ENCODE data around the gene RETREG1.
A peak's percentile ranks its signal among the peaks of the same experiment; 100 is the strongest.

Gene RETREG1

DNA sequence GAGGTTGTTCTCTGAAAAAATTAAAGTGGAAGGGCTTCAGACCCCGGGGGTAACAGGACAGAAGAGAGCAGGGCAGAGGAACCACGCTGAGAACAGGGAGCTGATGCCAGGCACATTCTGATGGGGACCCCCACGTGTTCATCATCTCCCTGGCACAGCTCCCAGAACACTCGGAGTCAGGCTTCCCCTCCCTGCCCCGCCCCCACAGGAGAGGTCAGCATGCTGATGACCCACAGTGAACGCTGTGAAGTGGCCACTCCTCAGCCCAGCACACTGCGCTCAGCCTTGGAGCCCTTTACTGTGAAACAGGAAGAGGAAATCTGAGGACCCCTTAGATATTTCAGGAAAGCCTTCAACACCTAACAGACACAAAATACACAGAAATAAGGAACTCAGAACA is 16.4 kb downstream of the RETREG1 start:
- Histone ChIP-seq H3K27ac (ENCODE audit: extremely low read depth, low read depth, low read length) (no peak overlapping the region), H3K4me1 (ENCODE audit: control insufficient read depth, insufficient read depth, low read length) (peaks cover 7% of the 10 kb centered on the region), H3K9me3 (ENCODE audit: control insufficient read depth, insufficient read depth, low read depth, low read length) (no peaks in the 10 kb centered on the region), H3K36me3 (ENCODE audit: control insufficient read depth in 2 of 2, insufficient read depth in 1 of 2, low read length in 2 of 2) (peaks cover 0 to 4% of the 10 kb centered on the region in 2 experiments; a peak in 1 of 3 replicates), H3K4me3 (ENCODE audit: low read depth, low read length) (no peak overlapping the region)
- ChIA-PET POLR2A (interaction anchor here (0.7 to 0.9 kb wide), 2 partner anchors 17 to 22 kb away, joined by 3 to 4 read pairs; partner anchors contain the start of gene RETREG1), CTCF (interaction anchor here (0.7 kb wide), 3 partner anchors 45 to 1257 kb away, joined by 3 to 6 read pairs (median 3); no protein-coding TSS in a partner anchor)
- TF ChIP-seq ZIC2 (tag by site-specific recombination; IDR thresholded peaks at IDR 0.05) (peak; percentile 56), GLIS1 (tag by site-specific recombination; IDR thresholded peaks at IDR 0.05) (peak; percentile 70), ZBTB20 (tag by site-specific recombination; IDR thresholded peaks at IDR 0.05) (0 out of 2 replicates have a peak, but pooled peaks have one; percentile 23), ZNF335 (tag by site-specific recombination; conservative IDR thresholded peaks at IDR 0.05) (0 out of 2 replicates have a peak, but pooled peaks have one; percentile 13), ZNF292 (tag by site-specific recombination; IDR thresholded peaks at IDR 0.05; ENCODE audit: borderline replicate concordance, low read depth) (no peak)

- Histone ChIP-seq H3K36me3 (ENCODE audit: control insufficient read depth in 2 of 2, insufficient read depth in 1 of 2, low read length in 2 of 2) (peaks cover 0 to 8% of the 10 kb centered on the region in 2 experiments; a peak in 1 of 3 replicates), H3K4me1 (ENCODE audit: control insufficient read depth, insufficient read depth, low read length) (peaks cover 5% of the 10 kb centered on the region), H3K4me3 (ENCODE audit: low read depth, low read length) (no peak overlapping the region), H3K9me3 (ENCODE audit: control insufficient read depth, insufficient read depth, low read depth, low read length) (no peaks in the 10 kb centered on the region), H3K27ac (ENCODE audit: extremely low read depth, low read depth, low read length) (no peak overlapping the region)
- 0 out of 2 replicates have a peak, but pooled peaks have one; percentile 37 for TF ChIP-seq SCRT2 (tag by site-specific recombination; IDR thresholded peaks at IDR 0.05)
- no peak for TF ChIP-seq ZNF707 (tag by site-specific recombination; IDR thresholded peaks at IDR 0.05)
- no peak for TF ChIP-seq GLI2 (tag by site-specific recombination; IDR thresholded peaks at IDR 0.05; ENCODE audit: borderline replicate concordance, low read depth)
- TF ChIP-seq ZNF302 (tag by site-specific recombination; IDR thresholded peaks at IDR 0.05; ENCODE audit: low read depth) = no peak
- no peak for TF ChIP-seq ZNF843 (tag by site-specific recombination; IDR thresholded peaks at IDR 0.05)
- no peak for TF ChIP-seq ZBTB44 (tag by site-specific recombination; IDR thresholded peaks at IDR 0.05)
- CTCF ChIA-PET = interaction anchor here (0.7 kb wide), 1 partner anchor 210 kb away, joined by 3 read pairs; no protein-coding TSS in a partner anchor
- POLR2A ChIA-PET = no interaction called here
These were observed 18.7 kb downstream of the RETREG1 start for GRCh38 chr5:16597946-16598694.

GRCh38 chr5:16596581-16596940 is 20.2 kb downstream of the RETREG1 start:
- Histone ChIP-seq H3K27ac (ENCODE audit: extremely low read depth, low read depth, low read length) (no peak overlapping the region), H3K4me3 (ENCODE audit: low read depth, low read length) (no peak overlapping the region), H3K9me3 (ENCODE audit: control insufficient read depth, insufficient read depth, low read depth, low read length) (no peaks in the 10 kb centered on the region), H3K4me1 (ENCODE audit: control insufficient read depth, insufficient read depth, low read length) (peaks cover 9% of the 10 kb centered on the region), H3K36me3 (ENCODE audit: control insufficient read depth in 2 of 2, insufficient read depth in 1 of 2, low read length in 2 of 2) (peaks cover 0 to 8% of the 10 kb centered on the region in 2 experiments; a peak in 1 of 3 replicates)
- CTCF ChIA-PET = interaction anchor here (2.1 kb wide), 1 partner anchor 11 kb away, joined by 14 read pairs; no protein-coding TSS in a partner anchor
- POLR2A ChIA-PET = no interaction called here
- peak; percentile 15; the same call in 1 of the 2 replicates for TF ChIP-seq ZIC2 (tag by site-specific recombination; IDR thresholded peaks at IDR 0.05)
- TF ChIP-seq, protein P1, sequence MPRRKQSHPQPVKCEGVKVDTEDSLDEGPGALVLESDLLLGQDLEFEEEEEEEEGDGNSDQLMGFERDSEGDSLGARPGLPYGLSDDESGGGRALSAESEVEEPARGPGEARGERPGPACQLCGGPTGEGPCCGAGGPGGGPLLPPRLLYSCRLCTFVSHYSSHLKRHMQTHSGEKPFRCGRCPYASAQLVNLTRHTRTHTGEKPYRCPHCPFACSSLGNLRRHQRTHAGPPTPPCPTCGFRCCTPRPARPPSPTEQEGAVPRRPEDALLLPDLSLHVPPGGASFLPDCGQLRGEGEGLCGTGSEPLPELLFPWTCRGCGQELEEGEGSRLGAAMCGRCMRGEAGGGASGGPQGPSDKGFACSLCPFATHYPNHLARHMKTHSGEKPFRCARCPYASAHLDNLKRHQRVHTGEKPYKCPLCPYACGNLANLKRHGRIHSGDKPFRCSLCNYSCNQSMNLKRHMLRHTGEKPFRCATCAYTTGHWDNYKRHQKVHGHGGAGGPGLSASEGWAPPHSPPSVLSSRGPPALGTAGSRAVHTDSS (tag by site-specific recombination; IDR thresholded peaks at IDR 0.05) = no peak

DNA sequence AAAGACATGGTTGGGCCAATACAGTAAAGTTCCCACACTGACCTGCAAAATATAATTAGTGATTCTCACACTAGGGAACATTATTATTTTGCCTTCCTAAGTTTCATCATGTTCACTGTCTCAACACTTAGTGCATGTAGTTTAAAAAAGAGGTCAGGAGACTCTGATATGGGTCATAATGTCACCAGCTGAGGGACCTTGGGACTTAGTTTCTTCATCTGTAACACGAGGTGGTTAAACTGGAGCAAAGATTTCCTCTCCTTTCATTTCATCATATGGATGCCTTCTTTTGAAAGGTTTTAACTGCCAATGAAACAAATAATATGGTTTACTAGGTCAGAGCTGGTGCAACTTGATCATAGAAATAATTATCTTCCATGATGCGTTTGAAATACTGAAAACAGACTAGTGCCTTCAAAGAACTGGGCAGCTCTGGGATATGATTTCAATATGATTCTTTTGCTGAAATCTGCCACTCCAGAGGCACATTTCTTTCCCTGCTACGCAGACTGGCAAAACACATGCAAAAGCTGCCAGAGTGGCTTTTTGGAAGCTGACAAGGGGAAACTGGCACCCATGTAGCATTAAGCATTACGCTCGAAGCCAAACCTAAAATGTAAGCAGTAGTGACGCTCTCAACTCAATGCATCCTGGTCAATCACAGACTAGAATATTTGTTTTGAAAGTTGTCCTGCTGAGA is 20.8 kb downstream of the RETREG1 start:
- Histone ChIP-seq H3K9me3 (ENCODE audit: control insufficient read depth, insufficient read depth, low read depth, low read length) (no peaks in the 10 kb centered on the region), H3K27ac (ENCODE audit: extremely low read depth, low read depth, low read length) (no peak overlapping the region), H3K36me3 (ENCODE audit: control insufficient read depth in 2 of 2, insufficient read depth in 1 of 2, low read length in 2 of 2) (peaks cover 0 to 8% of the 10 kb centered on the region in 2 experiments; a peak in 1 of 3 replicates), H3K4me1 (ENCODE audit: control insufficient read depth, insufficient read depth, low read length) (peaks cover 12% of the 10 kb centered on the region), H3K4me3 (ENCODE audit: low read depth, low read length) (no peak overlapping the region)
- ChIA-PET POLR2A (no interaction called here), CTCF (interaction anchor here (2.1 kb wide), 1 partner anchor 10 kb away, joined by 14 read pairs; no protein-coding TSS in a partner anchor)
- TF ChIP-seq, protein P2, sequence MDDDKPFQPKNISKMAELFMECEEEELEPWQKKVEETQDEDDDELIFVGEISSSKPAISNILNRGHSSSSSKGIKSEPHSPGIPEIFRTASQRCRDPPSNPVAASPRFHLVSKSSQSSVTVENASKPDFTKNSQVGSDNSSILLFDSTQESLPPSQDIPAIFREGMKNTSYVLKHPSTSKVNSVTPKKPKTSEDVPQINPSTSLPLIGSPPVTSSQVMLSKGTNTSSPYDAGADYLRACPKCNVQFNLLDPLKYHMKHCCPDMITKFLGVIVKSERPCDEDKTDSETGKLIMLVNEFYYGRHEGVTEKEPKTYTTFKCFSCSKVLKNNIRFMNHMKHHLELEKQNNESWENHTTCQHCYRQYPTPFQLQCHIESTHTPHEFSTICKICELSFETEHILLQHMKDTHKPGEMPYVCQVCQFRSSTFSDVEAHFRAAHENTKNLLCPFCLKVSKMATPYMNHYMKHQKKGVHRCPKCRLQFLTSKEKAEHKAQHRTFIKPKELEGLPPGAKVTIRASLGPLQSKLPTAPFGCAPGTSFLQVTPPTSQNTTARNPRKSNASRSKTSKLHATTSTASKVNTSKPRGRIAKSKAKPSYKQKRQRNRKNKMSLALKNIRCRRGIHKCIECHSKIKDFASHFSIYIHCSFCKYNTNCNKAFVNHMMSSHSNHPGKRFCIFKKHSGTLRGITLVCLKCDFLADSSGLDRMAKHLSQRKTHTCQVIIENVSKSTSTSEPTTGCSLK (tag by site-specific recombination; IDR thresholded peaks at IDR 0.05) = no peak
- no peak for TF ChIP-seq ZNF600 (tag by site-specific recombination; IDR thresholded peaks at IDR 0.05)
- no peak for TF ChIP-seq ZNF561 (tag by site-specific recombination; IDR thresholded peaks at IDR 0.05; ENCODE audit: borderline replicate concordance)
- no peak for TF ChIP-seq REST (tag by site-specific recombination; IDR thresholded peaks at IDR 0.05)
